A673 (cell line): ENCODE data around the gene CYP27C1.
"Not testable (repeated sequence)": the region's sequence is repeated elsewhere in the genome, so short reads cannot be mapped to it uniquely, and the experiment has no call there.

Source experiments
- EZH2 ChIP-seq: fragments of 200-600 bp; sonication (generic); IDR thresholded peaks from 2 replicates; pipeline ENCODE4 v1.6.1; 2017; ENCODE audit warnings: borderline replicate concordance, low read depth, mild to moderate bottlenecking, mixed read lengths, antibody characterized with exemption, low read length; ENCODE audit not compliant: poor library complexity, severe bottlenecking
- TF ChIP-seq, protein P1 (sequence below): fragments of 300-800, 200-600 bp; sonication (generic); conservative IDR thresholded peaks from 2 replicates; pipeline ENCODE4 v1.5.1; 2017; ENCODE audit warnings: low read depth, mild to moderate bottlenecking, antibody characterized with exemption, low read length, moderate library complexity, mixed read lengths

DNA sequence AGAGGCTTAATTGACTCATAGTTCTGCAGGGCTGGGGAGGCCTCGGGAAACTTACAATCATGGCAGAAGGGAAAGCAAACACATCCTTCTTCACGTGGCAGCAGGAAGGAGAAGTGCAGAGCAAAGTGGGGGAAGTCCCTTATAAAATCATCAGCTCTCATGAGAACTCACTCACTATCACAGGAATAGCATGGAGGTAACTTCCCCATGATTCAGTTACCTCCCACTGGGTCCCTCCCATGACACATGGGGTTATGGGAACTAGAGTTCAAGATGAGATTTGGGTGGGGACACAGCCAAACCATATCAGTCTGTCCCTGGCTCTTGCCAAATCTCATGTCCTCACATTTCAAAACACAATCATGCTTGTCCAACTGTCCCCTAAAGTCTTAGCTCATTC is 21.1 kb upstream of the CYP27C1 start:
- TF ChIP-seq, protein P1, sequence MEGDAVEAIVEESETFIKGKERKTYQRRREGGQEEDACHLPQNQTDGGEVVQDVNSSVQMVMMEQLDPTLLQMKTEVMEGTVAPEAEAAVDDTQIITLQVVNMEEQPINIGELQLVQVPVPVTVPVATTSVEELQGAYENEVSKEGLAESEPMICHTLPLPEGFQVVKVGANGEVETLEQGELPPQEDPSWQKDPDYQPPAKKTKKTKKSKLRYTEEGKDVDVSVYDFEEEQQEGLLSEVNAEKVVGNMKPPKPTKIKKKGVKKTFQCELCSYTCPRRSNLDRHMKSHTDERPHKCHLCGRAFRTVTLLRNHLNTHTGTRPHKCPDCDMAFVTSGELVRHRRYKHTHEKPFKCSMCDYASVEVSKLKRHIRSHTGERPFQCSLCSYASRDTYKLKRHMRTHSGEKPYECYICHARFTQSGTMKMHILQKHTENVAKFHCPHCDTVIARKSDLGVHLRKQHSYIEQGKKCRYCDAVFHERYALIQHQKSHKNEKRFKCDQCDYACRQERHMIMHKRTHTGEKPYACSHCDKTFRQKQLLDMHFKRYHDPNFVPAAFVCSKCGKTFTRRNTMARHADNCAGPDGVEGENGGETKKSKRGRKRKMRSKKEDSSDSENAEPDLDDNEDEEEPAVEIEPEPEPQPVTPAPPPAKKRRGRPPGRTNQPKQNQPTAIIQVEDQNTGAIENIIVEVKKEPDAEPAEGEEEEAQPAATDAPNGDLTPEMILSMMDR = not testable (repeated sequence)
- TF ChIP-seq EZH2 = not testable (repeated sequence)
